Activated CD8-positive, alpha-beta memory T cell treated with anti-CD3 and anti-CD28 coated beads for 36 hours (primary cell): ENCODE results near the gene ZAR1L. TPM values are rescaled to one million over a fixed set of nuclear protein-coding genes. Genes with fewer than 3 reads are reported as not detected.

Source experiments
- CTCF ChIA-PET: fragments of 350-600 bp; sonication (Branson Sonifier 250); formaldehyde crosslinking; loops from one replicate; lab custom pipeline; 2021; ENCODE audit warnings: antibody characterized with exemption; lab: Charles Lee
- POLR2A ChIA-PET: fragments of 350-600 bp; sonication (Branson Sonifier 250); formaldehyde crosslinking; loops from one replicate; lab custom pipeline; 2021; ENCODE audit warnings: antibody characterized with exemption; lab: Charles Lee
- total RNA-seq, 2 experiments: library from RNA; stranded (reverse); gene quantifications; one replicate each; pipeline ENCODE4 v1.2.3, GENCODE V29; 2021

The ZAR1L gene
- total RNA-seq, 2 experiments from 2014 or later: not detected

GRCh38 chr13:32265726-32266125, 49.4 kb downstream of the ZAR1L start:
- POLR2A ChIA-PET: no interaction called here
- CTCF ChIA-PET: no interaction called here

GRCh38 chr13:32264407-32264806, 50.8 kb downstream of the ZAR1L start:
- ChIA-PET CTCF (no interaction called here), POLR2A (no interaction called here)

- CTCF ChIA-PET: interaction anchor here (0.8 kb wide), 1 partner anchor 16 kb away, joined by 3 read pairs; no protein-coding TSS in a partner anchor
Observed at GRCh38 chr13:32262619-32263018, 52.5 kb downstream of the ZAR1L start.

GRCh38 chr13:32262165-32262564, 53.0 kb downstream of the ZAR1L start:
- ChIA-PET POLR2A (no interaction called here), CTCF (interaction anchor here (0.8 kb wide), 1 partner anchor 15 kb away, joined by 3 read pairs; no protein-coding TSS in a partner anchor)

More at GRCh38 chr13:32262619-32263018, 52.5 kb downstream of the ZAR1L start:
- POLR2A ChIA-PET: no interaction called here

- ChIA-PET CTCF (no interaction called here), POLR2A (no interaction called here)
Observed at GRCh38 chr13:32261567-32261966, 53.6 kb downstream of the ZAR1L start.

GRCh38 chr13:32259116-32259515, 56.0 kb downstream of the ZAR1L start:
- ChIA-PET CTCF (no interaction called here), POLR2A (no interaction called here)

GRCh38 chr13:32257649-32258048, 57.5 kb downstream of the ZAR1L start:
- ChIA-PET POLR2A (no interaction called here), CTCF (no interaction called here)

- ChIA-PET CTCF (interaction anchor here (1.6 kb wide), 1 partner anchor 10 kb away, joined by 5 read pairs; no protein-coding TSS in a partner anchor), POLR2A (no interaction called here)
Observed at GRCh38 chr13:32256243-32256642, 58.9 kb downstream of the ZAR1L start.

GRCh38 chr13:32255724-32256109, 59.4 kb downstream of the ZAR1L start:
- CTCF ChIA-PET: interaction anchor here (1.6 kb wide), 1 partner anchor 9 kb away, joined by 5 read pairs; no protein-coding TSS in a partner anchor
- POLR2A ChIA-PET: no interaction called here

- ChIA-PET CTCF (interaction anchor here (1.6 kb wide), 1 partner anchor 8 kb away, joined by 5 read pairs; no protein-coding TSS in a partner anchor), POLR2A (interaction anchor here (0.6 kb wide), 1 partner anchor 61 kb away, joined by 3 read pairs; no protein-coding TSS in a partner anchor)
Observed at GRCh38 chr13:32254916-32255723, 60.0 kb downstream of the ZAR1L start.

- POLR2A ChIA-PET: interaction anchor here (0.6 kb wide), 1 partner anchor 60 kb away, joined by 3 read pairs; no protein-coding TSS in a partner anchor
- CTCF ChIA-PET: interaction anchor here (1.6 kb wide), 1 partner anchor 8 kb away, joined by 5 read pairs; no protein-coding TSS in a partner anchor
Observed at GRCh38 chr13:32254416-32254815, 60.7 kb downstream of the ZAR1L start.

- ChIA-PET CTCF (no interaction called here), POLR2A (no interaction called here)
Observed at GRCh38 chr13:32253911-32254399, 61.2 kb downstream of the ZAR1L start.

Other genes with a start within 250 kb of the ZAR1L start
- gene BRCA2, start 145 bp upstream of the ZAR1L start, total RNA-seq: 10 to 100 TPM; 17.7 to 18.4 TPM
- gene N4BP2L1, start 112.8 kb upstream of the ZAR1L start, total RNA-seq: 10 to 100 TPM; 10.7 to 12.9 TPM
- gene N4BP2L2, start 223.4 kb upstream of the ZAR1L start, total RNA-seq: 10 to 100 TPM; 66.8 to 72.1 TPM